Neural cell (in vitro differentiated cells): ENCODE results near the gene ZNF35.

ENCODE experiments used
- CTCF ChIP-seq: fragments of 450-650 bp; IDR thresholded peaks from 2 replicates; pipeline ENCODE4 v1.5.1; 2014; ENCODE audit warnings: antibody characterized with exemption, mild to moderate bottlenecking, moderate library complexity; ENCODE audit not compliant: poor library complexity, severe bottlenecking
- EZH2 ChIP-seq: fragments of 200-600, 300-800 bp; shearing (Covaris generic), sonication (generic); IDR thresholded peaks from 2 replicates; pipeline ENCODE4 v1.6.1; 2014; ENCODE audit warnings: antibody characterized with exemption, low read length, borderline replicate concordance, mild to moderate bottlenecking; ENCODE audit not compliant: insufficient read depth, poor library complexity, severe bottlenecking
- SMC3 ChIP-seq: fragments of 450-650 bp; conservative IDR thresholded peaks from 2 replicates; pipeline ENCODE4 v1.6.1; 2014; ENCODE audit warnings: antibody characterized with exemption, mild to moderate bottlenecking, moderate library complexity; ENCODE audit not compliant: poor library complexity
- TF ChIP-seq, protein P1 (sequence below): IDR thresholded peaks from 2 replicates; pipeline ENCODE4 v1.6.1; 2012; ENCODE audit warnings: borderline replicate concordance

DNA sequence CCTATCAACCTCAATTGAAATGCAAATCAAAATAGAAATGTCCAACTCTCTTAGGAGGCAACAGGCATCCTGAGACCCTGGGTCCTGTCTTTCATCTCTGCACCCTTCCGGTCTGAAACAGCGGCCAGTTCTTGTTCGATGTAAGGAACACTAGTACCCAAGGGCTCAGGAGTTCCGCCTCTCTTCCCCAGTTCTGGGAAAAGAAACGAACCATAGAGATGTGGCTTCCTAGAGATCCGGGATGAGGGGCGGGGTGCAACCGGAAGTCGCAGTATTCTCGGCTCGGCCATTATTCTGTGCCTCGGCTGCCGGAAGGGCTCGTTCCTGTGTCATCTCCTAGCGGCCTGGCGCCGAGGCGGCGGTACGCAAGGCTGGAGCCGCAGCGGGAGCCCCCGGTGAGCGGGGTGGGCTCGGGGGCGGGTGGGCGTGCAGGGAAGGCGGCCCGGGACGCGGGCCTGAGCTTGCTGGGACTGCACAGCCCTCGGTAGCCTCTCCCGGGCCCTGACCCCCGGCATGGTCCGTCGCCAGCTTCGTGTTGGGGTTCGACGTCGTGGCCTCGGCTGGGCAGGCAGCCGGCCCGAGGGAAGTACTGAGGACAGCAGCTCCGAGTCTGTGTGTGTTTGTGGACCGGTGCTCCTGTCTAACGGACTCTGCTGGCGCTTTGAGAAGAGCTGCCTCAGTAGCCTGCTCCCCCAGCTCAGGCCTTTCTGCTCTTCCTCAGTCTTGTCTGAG lies 23.6 kb upstream of the ZNF35 start, which contains the start of gene ZNF197:
- TF ChIP-seq EZH2: no peak
- peak; percentile 31 for TF ChIP-seq CTCF
- TF ChIP-seq SMC3: peak; percentile 23
- TF ChIP-seq, protein P1, sequence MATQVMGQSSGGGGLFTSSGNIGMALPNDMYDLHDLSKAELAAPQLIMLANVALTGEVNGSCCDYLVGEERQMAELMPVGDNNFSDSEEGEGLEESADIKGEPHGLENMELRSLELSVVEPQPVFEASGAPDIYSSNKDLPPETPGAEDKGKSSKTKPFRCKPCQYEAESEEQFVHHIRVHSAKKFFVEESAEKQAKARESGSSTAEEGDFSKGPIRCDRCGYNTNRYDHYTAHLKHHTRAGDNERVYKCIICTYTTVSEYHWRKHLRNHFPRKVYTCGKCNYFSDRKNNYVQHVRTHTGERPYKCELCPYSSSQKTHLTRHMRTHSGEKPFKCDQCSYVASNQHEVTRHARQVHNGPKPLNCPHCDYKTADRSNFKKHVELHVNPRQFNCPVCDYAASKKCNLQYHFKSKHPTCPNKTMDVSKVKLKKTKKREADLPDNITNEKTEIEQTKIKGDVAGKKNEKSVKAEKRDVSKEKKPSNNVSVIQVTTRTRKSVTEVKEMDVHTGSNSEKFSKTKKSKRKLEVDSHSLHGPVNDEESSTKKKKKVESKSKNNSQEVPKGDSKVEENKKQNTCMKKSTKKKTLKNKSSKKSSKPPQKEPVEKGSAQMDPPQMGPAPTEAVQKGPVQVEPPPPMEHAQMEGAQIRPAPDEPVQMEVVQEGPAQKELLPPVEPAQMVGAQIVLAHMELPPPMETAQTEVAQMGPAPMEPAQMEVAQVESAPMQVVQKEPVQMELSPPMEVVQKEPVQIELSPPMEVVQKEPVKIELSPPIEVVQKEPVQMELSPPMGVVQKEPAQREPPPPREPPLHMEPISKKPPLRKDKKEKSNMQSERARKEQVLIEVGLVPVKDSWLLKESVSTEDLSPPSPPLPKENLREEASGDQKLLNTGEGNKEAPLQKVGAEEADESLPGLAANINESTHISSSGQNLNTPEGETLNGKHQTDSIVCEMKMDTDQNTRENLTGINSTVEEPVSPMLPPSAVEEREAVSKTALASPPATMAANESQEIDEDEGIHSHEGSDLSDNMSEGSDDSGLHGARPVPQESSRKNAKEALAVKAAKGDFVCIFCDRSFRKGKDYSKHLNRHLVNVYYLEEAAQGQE: peak; percentile 65
